Activated CD4-positive, alpha-beta T cell treated with anti-CD3 and anti-CD28 coated beads for 36 hours (primary cell): ENCODE measurements around the gene TM6SF1. TPM values are rescaled to one million over a fixed set of nuclear protein-coding genes. Genes with fewer than 3 reads are reported as not detected.
"Not testable (repeated sequence)": the region's sequence is repeated elsewhere in the genome, so short reads cannot be mapped to it uniquely, and the experiment has no call there.

ENCODE experiments used
- ATAC-seq: fragments of 200-7000 bp; cut with Tn5 transposase; one replicate; pipeline ENCODE4 v1.10.0; 2021; ENCODE audit warnings: mild to moderate bottlenecking, moderate library complexity
- CTCF ChIA-PET: fragments of 350-600 bp; sonication (Branson Sonifier 250); formaldehyde crosslinking; loops from one replicate; lab custom pipeline; 2021; ENCODE audit warnings: antibody characterized with exemption; lab: Charles Lee
- POLR2A ChIA-PET: fragments of 350-600 bp; sonication (Branson Sonifier 250); formaldehyde crosslinking; loops from one replicate; lab custom pipeline; 2021; ENCODE audit warnings: antibody characterized with exemption, inconsistent platforms; lab: Charles Lee
- DNase-seq: peaks from one replicate; pipeline ENCODE4 v3.0.0-alpha.2; 2020
- H3K27ac Mint-ChIP-seq: one replicate; pipeline ENCODE4 v1.8.0; 2021; ENCODE audit warnings: mixed read lengths
- H3K27me3 Mint-ChIP-seq: one replicate; pipeline ENCODE4 v1.8.0; 2021; ENCODE audit warnings: mixed read lengths
- H3K36me3 Mint-ChIP-seq: one replicate; pipeline ENCODE4 v1.8.0; 2021; ENCODE audit warnings: low read depth, mixed read lengths
- H3K4me1 Mint-ChIP-seq: one replicate; pipeline ENCODE4 v1.8.0; 2021; ENCODE audit warnings: mixed read lengths
- H3K4me3 Mint-ChIP-seq: one replicate; pipeline ENCODE4 v1.8.0; 2021; ENCODE audit warnings: mild to moderate bottlenecking, moderate library complexity, mixed read lengths
- H3K9me3 Mint-ChIP-seq: one replicate; pipeline ENCODE4 v1.8.0; 2021; ENCODE audit warnings: low read depth, mixed read lengths
- intact Hi-C, 2 experiments: fragments of 100-400 bp; cut with DNase I in 1 of 2; cut with micrococcal nuclease in 1 of 2; formaldehyde crosslinking; loops; one replicate each; pipeline versions ENCODE4 v1.14.2 to v1.15.1; 2022 to 2024; cut with DNase I, micrococcal nuclease
- total RNA-seq, 2 experiments: library from RNA; stranded (reverse); gene quantifications; one replicate each; pipeline ENCODE4 v1.2.3, GENCODE V29; 2021

Gene TM6SF1
- total RNA-seq, 2 experiments from 2014 or later: 1.3 to 1.5 TPM

- Mint-ChIP-seq H3K4me3 (no peak overlapping the region), H3K27me3 (no peaks in the 10 kb centered on the region), H3K36me3 (no peaks in the 10 kb centered on the region), H3K4me1 (no peaks in the 10 kb centered on the region), H3K9me3 (no peaks in the 10 kb centered on the region), H3K27ac (no peak overlapping the region)
- ATAC-seq (no peak), DNase-seq (no peak)
- intact Hi-C loops: no loop called here
- ChIA-PET POLR2A (no interaction called here), CTCF (no interaction called here)
Measured at GRCh38 chr15:83118291-83118827, 10.9 kb downstream of the TM6SF1 start.

GRCh38 chr15:83118968-83119367 is 11.5 kb downstream of the TM6SF1 start:
- H3K27me3 Mint-ChIP-seq: no peaks in the 10 kb centered on the region
- H3K36me3 Mint-ChIP-seq: no peaks in the 10 kb centered on the region
- H3K27ac Mint-ChIP-seq: no peak overlapping the region
- no peaks in the 10 kb centered on the region for H3K4me1 Mint-ChIP-seq
- H3K4me3 Mint-ChIP-seq: no peak overlapping the region
- H3K9me3 Mint-ChIP-seq: no peaks in the 10 kb centered on the region
- ChIA-PET CTCF (no interaction called here), POLR2A (no interaction called here)
- intact Hi-C loops: no loop called here
- DNase-seq (no peak), ATAC-seq (no peak)

GRCh38 chr15:83119968-83120581 is 12.6 kb downstream of the TM6SF1 start:
- Mint-ChIP-seq H3K4me1 (no peaks in the 10 kb centered on the region), H3K36me3 (no peaks in the 10 kb centered on the region), H3K9me3 (no peaks in the 10 kb centered on the region), H3K4me3 (no peak overlapping the region), H3K27me3 (no peaks in the 10 kb centered on the region), H3K27ac (no peak overlapping the region)
- ATAC-seq (no peak), DNase-seq (no peak)
- POLR2A ChIA-PET: no interaction called here
- CTCF ChIA-PET: no interaction called here
- intact Hi-C loops: no loop called here

- Mint-ChIP-seq H3K9me3 (no peaks in the 10 kb centered on the region), H3K36me3 (no peaks in the 10 kb centered on the region), H3K4me3 (no peak overlapping the region), H3K27me3 (no peaks in the 10 kb centered on the region), H3K4me1 (no peaks in the 10 kb centered on the region), H3K27ac (no peak overlapping the region)
- CTCF ChIA-PET: no interaction called here
- intact Hi-C loops: no loop called here
- DNase-seq (no peak), ATAC-seq (no peak)
- POLR2A ChIA-PET: no interaction called here
Measured at GRCh38 chr15:83123529-83123928, 16.1 kb downstream of the TM6SF1 start.

- no peaks in the 10 kb centered on the region for H3K36me3 Mint-ChIP-seq
- H3K4me1 Mint-ChIP-seq: no peaks in the 10 kb centered on the region
- intact Hi-C loops: no loop called here
- no peak overlapping the region for H3K4me3 Mint-ChIP-seq
- no peaks in the 10 kb centered on the region for H3K9me3 Mint-ChIP-seq
- DNase-seq (no peak), ATAC-seq (no peak)
- no peaks in the 10 kb centered on the region for H3K27me3 Mint-ChIP-seq
- ChIA-PET POLR2A (no interaction called here), CTCF (no interaction called here)
- H3K27ac Mint-ChIP-seq: no peak overlapping the region
Measured at GRCh38 chr15:83127547-83128150, 20.2 kb downstream of the TM6SF1 start.

- intact Hi-C loops: no loop called here
- Mint-ChIP-seq H3K36me3 (no peaks in the 10 kb centered on the region), H3K9me3 (no peaks in the 10 kb centered on the region), H3K4me3 (no peak overlapping the region), H3K27me3 (no peaks in the 10 kb centered on the region), H3K4me1 (no peaks in the 10 kb centered on the region), H3K27ac (no peak overlapping the region)
- no peak for DNase-seq
- ATAC-seq: no peak
- ChIA-PET POLR2A (interaction anchor here (1.1 kb wide), 1 partner anchor 216 kb away, joined by 3 read pairs; no protein-coding TSS in a partner anchor), CTCF (interaction anchor here (0.8 kb wide), 1 partner anchor 25 kb away, joined by 4 read pairs; no protein-coding TSS in a partner anchor)
Measured at GRCh38 chr15:83129791-83130190, 22.3 kb downstream of the TM6SF1 start.

- POLR2A ChIA-PET: no interaction called here
- Mint-ChIP-seq H3K36me3 (no peaks in the 10 kb centered on the region), H3K4me3 (no peak overlapping the region), H3K27me3 (peaks cover 3% of the 10 kb centered on the region), H3K4me1 (no peaks in the 10 kb centered on the region), H3K27ac (no peak overlapping the region), H3K9me3 (no peaks in the 10 kb centered on the region)
- intact Hi-C loops: no loop called here
- ATAC-seq (no peak), DNase-seq (no peak)
- CTCF ChIA-PET: no interaction called here
Measured at GRCh38 chr15:83132861-83133523, 25.5 kb downstream of the TM6SF1 start.

- H3K4me1 Mint-ChIP-seq, H3K36me3 Mint-ChIP-seq, POLR2A ChIA-PET, H3K9me3 Mint-ChIP-seq, H3K4me3 Mint-ChIP-seq, ATAC-seq, CTCF ChIA-PET, H3K27ac Mint-ChIP-seq, intact Hi-C loops, H3K27me3 Mint-ChIP-seq, DNase-seq: not testable (repeated sequence)
Measured at GRCh38 chr15:83142151-83142550, 34.7 kb downstream of the TM6SF1 start.

- H3K9me3 Mint-ChIP-seq: no peaks in the 10 kb centered on the region
- no peaks in the 10 kb centered on the region for H3K4me1 Mint-ChIP-seq
- no peak for DNase-seq
- H3K4me3 Mint-ChIP-seq: no peak overlapping the region
- no peaks in the 10 kb centered on the region for H3K27me3 Mint-ChIP-seq
- ChIA-PET POLR2A (no interaction called here), CTCF (no interaction called here)
- intact Hi-C loops: no loop called here
- H3K36me3 Mint-ChIP-seq: no peaks in the 10 kb centered on the region
- no peak overlapping the region for H3K27ac Mint-ChIP-seq
- ATAC-seq: no peak
Measured at GRCh38 chr15:83144771-83145170, 37.3 kb downstream of the TM6SF1 start.

- intact Hi-C loops: no loop called here
- H3K36me3 Mint-ChIP-seq: no peaks in the 10 kb centered on the region
- H3K27me3 Mint-ChIP-seq: no peaks in the 10 kb centered on the region
- peaks cover 5% of the 10 kb centered on the region for H3K4me1 Mint-ChIP-seq
- ChIA-PET CTCF (no interaction called here), POLR2A (no interaction called here)
- ATAC-seq: no peak
- H3K4me3 Mint-ChIP-seq: no peak overlapping the region
- no peak overlapping the region for H3K27ac Mint-ChIP-seq
- H3K9me3 Mint-ChIP-seq: no peaks in the 10 kb centered on the region
- DNase-seq: no peak
Measured at GRCh38 chr15:83153288-83153687, 45.8 kb downstream of the TM6SF1 start.

- no peaks in the 10 kb centered on the region for H3K9me3 Mint-ChIP-seq
- H3K4me3 Mint-ChIP-seq: no peak overlapping the region
- intact Hi-C loops: no loop called here
- no peak for ATAC-seq
- ChIA-PET CTCF (no interaction called here), POLR2A (no interaction called here)
- H3K4me1 Mint-ChIP-seq: peaks cover 5% of the 10 kb centered on the region
- DNase-seq: no peak
- H3K36me3 Mint-ChIP-seq: no peaks in the 10 kb centered on the region
- no peak overlapping the region for H3K27ac Mint-ChIP-seq
- H3K27me3 Mint-ChIP-seq: peaks cover 4% of the 10 kb centered on the region
Measured at GRCh38 chr15:83155942-83156341, 48.5 kb downstream of the TM6SF1 start.

- Mint-ChIP-seq H3K27me3 (peaks cover 8% of the 10 kb centered on the region), H3K9me3 (no peaks in the 10 kb centered on the region), H3K4me1 (peaks cover 13% of the 10 kb centered on the region), H3K4me3 (no peak overlapping the region), H3K27ac (no peak overlapping the region), H3K36me3 (no peaks in the 10 kb centered on the region)
- intact Hi-C loops: no loop called here
- CTCF ChIA-PET: no interaction called here
- POLR2A ChIA-PET: no interaction called here
- no peak for ATAC-seq
- no peak for DNase-seq
Measured at GRCh38 chr15:83158393-83158792, 50.9 kb downstream of the TM6SF1 start.
